Embryonic facial prominence (tissue), 1 donor: ENCODE data around the gene CAMK4.
"Not testable (repeated sequence)": the region's sequence is repeated elsewhere in the genome, so short reads cannot be mapped to it uniquely, and the experiment has no call there.

ENCODE experiments used
- DNase-seq: peaks from one replicate; pipeline ENCODE4 v3.0.0-alpha.2; 2016; ENCODE audit errors: extremely low spot score

Gene CAMK4

GRCh38 chr5:111310711-111311620 is 86.8 kb downstream of the CAMK4 start:
- no peak for DNase-seq

GRCh38 chr5:111311666-111312065 is 87.5 kb downstream of the CAMK4 start:
- DNase-seq: no peak

- no peak for DNase-seq
Measured at GRCh38 chr5:111313017-111313724, 89.0 kb downstream of the CAMK4 start.

GRCh38 chr5:111320953-111321352 is 96.8 kb downstream of the CAMK4 start:
- DNase-seq: no peak

GRCh38 chr5:111321376-111321775 is 97.2 kb downstream of the CAMK4 start:
- DNase-seq: no peak

- DNase-seq: no peak
Measured at GRCh38 chr5:111326551-111326950, 102.4 kb downstream of the CAMK4 start.

- no peak for DNase-seq
Measured at GRCh38 chr5:111337133-111337532, 112.9 kb downstream of the CAMK4 start.

- DNase-seq: no peak
Measured at GRCh38 chr5:111337688-111338087, 113.5 kb downstream of the CAMK4 start.

- DNase-seq: no peak
Measured at GRCh38 chr5:111345731-111346130, 121.5 kb downstream of the CAMK4 start.

GRCh38 chr5:111347021-111347420 is 122.8 kb downstream of the CAMK4 start:
- DNase-seq: no peak

GRCh38 chr5:111348661-111349329 is 124.6 kb downstream of the CAMK4 start:
- DNase-seq: no peak

- DNase-seq: no peak
Measured at GRCh38 chr5:111349429-111349828, 125.2 kb downstream of the CAMK4 start.

- DNase-seq: no peak
Measured at GRCh38 chr5:111353035-111353434, 128.9 kb downstream of the CAMK4 start.

- DNase-seq: not testable (repeated sequence)
Measured at GRCh38 chr5:111358726-111359125, 134.5 kb downstream of the CAMK4 start.

- no peak for DNase-seq
Measured at GRCh38 chr5:111360173-111360572, 136.0 kb downstream of the CAMK4 start.

- DNase-seq: no peak
Measured at GRCh38 chr5:111364992-111365391, 140.8 kb downstream of the CAMK4 start.

- no peak for DNase-seq
Measured at GRCh38 chr5:111366388-111366787, 142.2 kb downstream of the CAMK4 start.

- DNase-seq: no peak
Measured at GRCh38 chr5:111367115-111367514, 142.9 kb downstream of the CAMK4 start.

GRCh38 chr5:111372799-111373198 is 148.6 kb downstream of the CAMK4 start:
- no peak for DNase-seq

GRCh38 chr5:111374380-111374779 is 150.2 kb downstream of the CAMK4 start:
- DNase-seq: no peak

- no peak for DNase-seq
Measured at GRCh38 chr5:111375645-111376044, 151.5 kb downstream of the CAMK4 start.

- DNase-seq: no peak
Measured at GRCh38 chr5:111377306-111377705, 153.1 kb downstream of the CAMK4 start.
